ENCODE measurements around the gene COPZ2.

The COPZ2 gene

GRCh38 chr17:47978324-47978723, 59.3 kb downstream of the COPZ2 start:
- Histone ChIP-seq H3K36me3 (ENCODE audit: insufficient read depth, low read length) (peaks cover 89% of the 10 kb centered on the region), H3K9ac (ENCODE audit: low read length) (no peak overlapping the region), H3F3A (ENCODE audit: insufficient read depth, low read length) (no peaks in the 10 kb centered on the region), H3K79me2 (ENCODE audit: insufficient read depth, low read length) (no peaks in the 10 kb centered on the region), H3K4me1 (ENCODE audit: insufficient read depth, low read length, severe bottlenecking) (no peaks in the 10 kb centered on the region), H3K9me3 (ENCODE audit: low read length) (no peaks in the 10 kb centered on the region), H3K27ac (ENCODE audit: low read depth, low read length, poor library complexity, severe bottlenecking) (no peak overlapping the region), H3K27me3 (ENCODE audit: insufficient read depth, low read length) (no peaks in the 10 kb centered on the region), H3K4me2 (ENCODE audit: low read length) (no peak overlapping the region), H4K20me1 (ENCODE audit: insufficient read depth, low read length) (no peaks in the 10 kb centered on the region), H3K9me2 (ENCODE audit: low read depth, low read length) (no peaks in the 10 kb centered on the region), H3K4me3 (ENCODE audit: low read depth, low read length, poor library complexity, severe bottlenecking) (no peak overlapping the region), H2AFZ (ENCODE audit: low read length) (no peak overlapping the region)
- TF ChIP-seq CTCF (IDR thresholded peaks at IDR 0.05; ENCODE audit: low read length): peak; percentile 74
- no peak for TF ChIP-seq EZH2 (IDR thresholded peaks at IDR 0.05; ENCODE audit: borderline replicate concordance, low read length)

All from OCI-LY1 (cell line).